GM15510 (cell line): ENCODE measurements around the gene NMRK2.

Source experiments
- POLR2A ChIP-seq: IDR thresholded peaks from 3 replicates; pipeline ENCODE4 v1.6.1; 2011; ENCODE audit warnings: borderline replicate concordance; ENCODE audit not compliant: insufficient read length; ENCODE audit errors: extremely low read depth

NMRK2 gene

GRCh38 chr19:3977242-3978143 is 44.6 kb downstream of the NMRK2 start:
- TF ChIP-seq POLR2A = no peak

GRCh38 chr19:3978145-3978544 is 45.3 kb downstream of the NMRK2 start:
- no peak for TF ChIP-seq POLR2A

GRCh38 chr19:3979289-3979673 is 46.4 kb downstream of the NMRK2 start:
- no peak for TF ChIP-seq POLR2A

GRCh38 chr19:3979674-3980352 is 46.9 kb downstream of the NMRK2 start:
- TF ChIP-seq POLR2A = peak; percentile 27

GRCh38 chr19:3980353-3981251 is 47.7 kb downstream of the NMRK2 start:
- no peak for TF ChIP-seq POLR2A

- no peak for TF ChIP-seq POLR2A
Measured at GRCh38 chr19:3981373-3981735, 48.5 kb downstream of the NMRK2 start.

GRCh38 chr19:3981736-3982681 is 49.1 kb downstream of the NMRK2 start:
- TF ChIP-seq POLR2A = no peak

- TF ChIP-seq POLR2A = peak; percentile 28
Measured at GRCh38 chr19:3982701-3983541, 50.1 kb downstream of the NMRK2 start.

- TF ChIP-seq POLR2A = no peak
Measured at GRCh38 chr19:3983542-3983914, 50.7 kb downstream of the NMRK2 start.

- TF ChIP-seq POLR2A = no peak
Measured at GRCh38 chr19:3983936-3984583, 51.2 kb downstream of the NMRK2 start.

- no peak for TF ChIP-seq POLR2A
Measured at GRCh38 chr19:3984584-3984907, 51.7 kb downstream of the NMRK2 start.

GRCh38 chr19:3984908-3985642 is 52.2 kb downstream of the NMRK2 start, which contains the start of gene EEF2:
Gene EEF2, minus strand, starts transcription at chr19:3985463. Its CDS starts 83 bp downstream, at chr19:3985380.
- TF ChIP-seq POLR2A = peak; percentile 100
